GM23338 (cell line): ENCODE data around the gene TMEM229B.

Experiments
- CTCF ChIP-seq, 2 experiments: fragments of 200-600 bp in 1 of 2; sonication (generic) in 1 of 2; conservative IDR thresholded peaks; 2 replicates each; pipeline versions ENCODE4 v1.5.1 to v1.6.1; 2016 to 2017; ENCODE audit warnings: antibody characterized with exemption in 2 of 2, low read depth in 2 of 2, mild to moderate bottlenecking in 2 of 2, moderate library complexity in 1 of 2
- ETS1 ChIP-seq: IDR thresholded peaks from 2 replicates; pipeline ENCODE4 v1.6.1; 2016; ENCODE audit warnings: antibody characterized with exemption
- EZH2 ChIP-seq: fragments of 200-600 bp; sonication (generic); IDR thresholded peaks from one replicate; pipeline ENCODE4 v1.8.0; 2017; ENCODE audit warnings: antibody characterized with exemption, mild to moderate bottlenecking, low read depth; ENCODE audit not compliant: unreplicated experiment
- EZH2phosphoT487 ChIP-seq: fragments of 200-600 bp; sonication (generic); IDR thresholded peaks from one replicate; pipeline ENCODE4 v1.8.1; 2018; ENCODE audit warnings: antibody characterized with exemption; ENCODE audit not compliant: unreplicated experiment
- JUNB ChIP-seq: IDR thresholded peaks from one replicate; pipeline ENCODE4 v1.6.1; 2016; ENCODE audit warnings: antibody characterized with exemption; ENCODE audit not compliant: unreplicated experiment
- POLR2AphosphoS5 ChIP-seq: IDR thresholded peaks from 2 replicates; pipeline ENCODE4 v1.6.1; 2016; ENCODE audit warnings: antibody characterized with exemption, low read depth
- REST ChIP-seq: IDR thresholded peaks from one replicate; pipeline ENCODE4 v1.6.1; 2018; ENCODE audit warnings: antibody characterized with exemption; ENCODE audit not compliant: unreplicated experiment
- STAT1 ChIP-seq: IDR thresholded peaks from one replicate; pipeline ENCODE4 v1.6.1; 2016; ENCODE audit warnings: antibody characterized with exemption; ENCODE audit not compliant: unreplicated experiment
- ZNF114 ChIP-seq: fragments of 250-450 bp; sonication (Bioruptor Pico); IDR thresholded peaks from 2 replicates; pipeline ENCODE4 v1.5.0; 2020; ENCODE audit warnings: mild to moderate bottlenecking, moderate library complexity
- ZNF331 ChIP-seq: fragments of 250-450 bp; sonication (Bioruptor Pico); IDR thresholded peaks from 2 replicates; pipeline ENCODE4 v1.5.0; 2020; ENCODE audit warnings: low read depth, mild to moderate bottlenecking, moderate library complexity

- TF ChIP-seq CTCF (conservative IDR thresholded peaks at IDR 0.05; ENCODE audit: low read depth in 2 of 2) (no peak), ETS1 (no peak), EZH2 (no peak), REST (no peak), POLR2AphosphoS5 (no peak), JUNB (no peak), ZNF114 (CRISPR knock-in tag) (no peak), STAT1 (no peak), ZNF331 (CRISPR knock-in tag) (no peak), EZH2phosphoT487 (no peak)
Measured at GRCh38 chr14:67469954-67470353, 18.6 kb downstream of the TMEM229B start.
